ENCODE measurements around the gene TIE1. TPM values are rescaled to one million over a fixed set of nuclear protein-coding genes. Genes with fewer than 3 reads are reported as not detected.
"Not testable (repeated sequence)": the region's sequence is repeated elsewhere in the genome, so short reads cannot be mapped to it uniquely, and the experiment has no call there.

The TIE1 gene
- total RNA-seq, 4 donors from 2014 or later = 15.9 to 27.9 (median 20.7) TPM

DNA sequence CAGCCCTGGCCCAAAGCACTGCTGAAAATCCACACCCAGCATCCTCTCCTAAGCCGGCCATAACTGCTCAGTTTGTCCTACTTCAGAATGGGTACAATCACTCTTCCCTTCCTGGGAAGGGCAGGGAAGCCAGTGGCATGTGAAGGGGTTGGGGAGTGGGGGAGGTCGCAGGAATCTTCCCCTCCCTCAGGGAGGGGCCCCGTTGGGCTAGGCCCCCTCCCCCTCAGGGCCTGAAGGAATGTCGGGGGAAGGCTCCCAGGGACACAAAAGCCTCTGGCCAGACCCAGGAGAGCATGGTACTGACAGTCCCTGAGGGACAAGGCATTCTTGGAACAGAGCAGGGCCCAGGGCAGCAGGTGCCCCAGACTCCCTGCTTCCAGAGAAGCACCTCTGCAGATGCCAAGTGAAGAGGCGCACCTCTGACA, 65.8 kb downstream of the TIE1 start:
- intact Hi-C loops (cut with DNase I; ENCODE audit: low total_unique reads) = loop anchor here (5.0 kb wide), 2 partner anchors 86 to 194 kb away; partner anchors contain the start of genes CFAP57, EBNA1BP2 and HYI
- H3K4me3 ChIP-seq = peak overlapping the region; percentile 86 to 95 (median 94)
- in situ Hi-C loops (cut with MboI; ENCODE audit: low sequenced_read_pairs in 4 of 4) = no loop called here
- H3K27ac ChIP-seq = peak overlapping the region; percentile 89 to 97 (median 94)
- H3K27me3 ChIP-seq = no peaks in the 10 kb centered on the region
- ATAC-seq (no peak), DNase-seq (no peak)
- peaks cover 17 to 24% of the 10 kb centered on the region in 2 donors for H3K4me1 ChIP-seq
- no peaks in the 10 kb centered on the region for H3K9me3 ChIP-seq
- peaks cover 0 to 40% of the 10 kb centered on the region in 2 donors for H3K36me3 ChIP-seq
- TF ChIP-seq, protein P1, sequence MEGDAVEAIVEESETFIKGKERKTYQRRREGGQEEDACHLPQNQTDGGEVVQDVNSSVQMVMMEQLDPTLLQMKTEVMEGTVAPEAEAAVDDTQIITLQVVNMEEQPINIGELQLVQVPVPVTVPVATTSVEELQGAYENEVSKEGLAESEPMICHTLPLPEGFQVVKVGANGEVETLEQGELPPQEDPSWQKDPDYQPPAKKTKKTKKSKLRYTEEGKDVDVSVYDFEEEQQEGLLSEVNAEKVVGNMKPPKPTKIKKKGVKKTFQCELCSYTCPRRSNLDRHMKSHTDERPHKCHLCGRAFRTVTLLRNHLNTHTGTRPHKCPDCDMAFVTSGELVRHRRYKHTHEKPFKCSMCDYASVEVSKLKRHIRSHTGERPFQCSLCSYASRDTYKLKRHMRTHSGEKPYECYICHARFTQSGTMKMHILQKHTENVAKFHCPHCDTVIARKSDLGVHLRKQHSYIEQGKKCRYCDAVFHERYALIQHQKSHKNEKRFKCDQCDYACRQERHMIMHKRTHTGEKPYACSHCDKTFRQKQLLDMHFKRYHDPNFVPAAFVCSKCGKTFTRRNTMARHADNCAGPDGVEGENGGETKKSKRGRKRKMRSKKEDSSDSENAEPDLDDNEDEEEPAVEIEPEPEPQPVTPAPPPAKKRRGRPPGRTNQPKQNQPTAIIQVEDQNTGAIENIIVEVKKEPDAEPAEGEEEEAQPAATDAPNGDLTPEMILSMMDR (IDR thresholded peaks at IDR 0.05 in 4 of 5, conservative IDR thresholded peaks at IDR 0.05 in 1 of 5) = no peak
- TF ChIP-seq POLR2A (IDR thresholded peaks at IDR 0.05) = no peak

DNA sequence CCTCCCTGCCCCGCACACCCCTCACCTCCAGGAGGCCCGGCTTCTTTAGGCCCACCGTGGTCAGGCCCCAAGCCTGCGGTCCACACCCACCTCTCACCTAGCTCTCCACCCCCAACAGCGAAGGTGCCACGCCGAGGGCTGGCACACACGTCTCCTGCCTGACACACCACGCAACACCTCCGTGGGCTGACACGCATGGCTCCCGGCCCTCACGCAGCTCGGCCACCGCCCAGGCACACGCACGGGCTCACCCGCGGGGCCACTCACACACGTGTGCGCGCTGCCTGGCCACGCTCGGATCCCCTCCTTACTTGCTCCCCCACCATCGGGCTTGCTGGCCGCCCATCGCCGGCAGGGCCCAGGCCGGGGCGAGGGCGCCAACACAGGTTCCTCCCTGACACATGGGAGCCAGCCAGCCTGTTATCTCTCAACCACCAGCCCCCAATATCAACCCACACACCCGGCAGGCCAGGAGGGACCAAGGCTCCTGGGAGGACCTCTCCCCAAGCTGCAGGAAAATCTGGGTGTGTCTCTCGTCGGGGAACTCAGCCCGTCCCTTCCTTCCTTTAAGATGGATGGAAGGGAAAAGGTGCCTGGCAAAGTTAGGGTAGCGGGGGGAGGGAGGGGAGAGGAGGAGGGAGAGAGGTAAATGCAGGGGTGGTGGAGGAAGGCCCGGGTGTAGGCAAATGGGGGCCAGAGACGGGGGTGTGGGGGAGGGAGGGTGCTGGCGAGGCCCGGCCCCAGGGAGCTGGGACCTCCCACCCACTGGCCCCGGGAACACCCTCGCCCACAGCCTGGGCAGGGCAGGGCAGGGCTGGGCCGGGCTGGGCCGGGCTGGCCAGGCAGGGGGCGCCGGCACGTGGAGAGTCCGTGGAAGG, 66.5 kb downstream of the TIE1 start:
- Histone ChIP-seq H3K9me3 (no peaks in the 10 kb centered on the region), H3K27me3 (no peaks in the 10 kb centered on the region), H3K36me3 (peaks cover 0 to 33% of the 10 kb centered on the region in 2 donors), H3K4me1 (peaks cover 17 to 24% of the 10 kb centered on the region in 2 donors), H3K4me3 (peak overlapping the region; percentile 86 to 95 (median 94)), H3K27ac (peak overlapping the region; percentile 89 to 97 (median 94))
- ATAC-seq = peak; percentile 52 to 55
- in situ Hi-C loops (cut with MboI; ENCODE audit: low sequenced_read_pairs in 4 of 4) = no loop called here
- TF ChIP-seq, protein P1 (IDR thresholded peaks at IDR 0.05 in 4 of 5, conservative IDR thresholded peaks at IDR 0.05 in 1 of 5) = no peak
- no peak for TF ChIP-seq POLR2A (IDR thresholded peaks at IDR 0.05)
- intact Hi-C loops (cut with DNase I; ENCODE audit: low total_unique reads) = loop anchor here (5.0 kb wide), 2 partner anchors 85 to 195 kb away; partner anchors contain the start of genes CFAP57, EBNA1BP2 and HYI
- no peak for DNase-seq

DNA sequence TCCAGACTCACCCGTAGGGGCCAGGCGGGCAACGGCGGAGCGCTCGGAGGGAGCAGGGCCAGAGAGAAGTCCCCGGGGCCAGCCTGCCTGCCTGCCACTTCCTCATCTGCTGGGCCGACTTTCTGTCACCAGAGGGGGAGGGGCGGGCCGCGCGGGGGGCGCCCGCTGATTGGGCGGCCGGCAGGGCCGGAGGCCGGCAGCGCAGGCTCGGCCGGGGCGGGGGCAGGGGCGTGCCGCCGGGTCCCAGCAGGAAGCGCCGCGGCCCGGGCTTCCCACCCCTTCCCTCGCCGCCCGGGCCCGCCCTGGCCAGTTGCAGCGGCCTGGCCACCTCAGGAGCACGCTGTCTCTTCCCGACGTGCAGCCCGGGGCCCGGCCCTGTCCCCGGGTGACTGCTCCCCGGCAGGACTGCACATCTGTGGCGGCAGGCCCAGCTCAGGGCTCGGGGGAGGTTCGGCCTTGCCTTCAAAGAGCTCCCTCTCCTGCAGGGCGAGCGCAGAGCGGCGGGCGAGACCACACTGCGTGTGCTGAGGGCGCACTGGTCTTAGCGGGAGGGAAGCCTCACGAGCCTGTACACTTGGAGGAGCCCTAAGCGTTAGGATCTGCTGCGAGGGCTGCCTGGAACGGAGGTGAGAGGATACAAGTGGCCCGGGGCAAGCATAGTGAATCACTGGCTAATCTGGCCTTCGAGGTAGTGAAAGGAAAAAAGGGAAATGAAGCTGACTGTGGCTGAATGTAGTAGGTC, 67.3 kb downstream of the TIE1 start, which contains the start of gene ELOVL1:
Gene ELOVL1 (minus strand): TSS at position 108 of the 742 bp plus-strand sequence. CDS start 2,402 bp downstream, outside the sequence.
- TF ChIP-seq POLR2A (IDR thresholded peaks at IDR 0.05) = peak; percentile 66 to 75
- TF ChIP-seq, protein P1 (IDR thresholded peaks at IDR 0.05 in 4 of 5, conservative IDR thresholded peaks at IDR 0.05 in 1 of 5) = peak in 4 of 5 experiments; percentile 12 to 41 (median 28)
- H3K9me3 ChIP-seq = no peaks in the 10 kb centered on the region
- in situ Hi-C loops (cut with MboI; ENCODE audit: low sequenced_read_pairs in 4 of 4) = no loop called here
- H3K27me3 ChIP-seq = no peaks in the 10 kb centered on the region
- H3K36me3 ChIP-seq = peaks cover 0 to 25% of the 10 kb centered on the region in 2 donors
- peak within 1 kb of the TSS; percentile 89 to 97 (median 94) for H3K27ac ChIP-seq
- DNase-seq (peak; percentile 80 to 89), ATAC-seq (peak; percentile 90 to 93)
- intact Hi-C loops (cut with DNase I; ENCODE audit: low total_unique reads) = loop anchor here (1.0 to 5.0 kb wide), 5 partner anchors 19 to 196 kb away; partner anchors contain the start of genes CFAP57, EBNA1BP2, HYI and MED8
- H3K4me1 ChIP-seq = peaks cover 17 to 24% of the 10 kb centered on the region in 2 donors
- H3K4me3 ChIP-seq = peak within 1 kb of the TSS; percentile 86 to 95 (median 94)

DNA sequence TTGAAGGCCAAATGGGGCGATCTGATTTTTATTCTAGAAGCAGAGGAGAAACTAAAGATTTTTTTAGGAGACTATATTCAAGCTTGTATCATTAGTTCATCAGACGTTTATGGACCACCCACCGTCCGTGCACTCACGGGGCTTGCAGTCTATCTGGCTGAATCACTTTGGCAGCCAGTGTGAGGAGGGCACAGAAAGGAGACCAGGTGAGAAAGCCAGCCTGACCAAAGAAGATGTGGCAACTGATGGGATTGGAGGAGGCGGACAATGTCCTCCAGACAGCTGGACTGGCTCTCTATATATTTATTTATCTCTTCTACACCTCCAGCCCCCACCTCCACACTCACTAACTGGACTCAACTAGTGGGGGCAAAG, 67.9 kb downstream of the TIE1 start:
- Histone ChIP-seq H3K4me3 (peak overlapping the region; percentile 86 to 95 (median 94)), H3K4me1 (peaks cover 19 to 24% of the 10 kb centered on the region in 2 donors), H3K9me3 (no peaks in the 10 kb centered on the region), H3K27me3 (no peaks in the 10 kb centered on the region), H3K36me3 (peaks cover 0 to 20% of the 10 kb centered on the region in 2 donors), H3K27ac (peak overlapping the region; percentile 89 to 97 (median 94))
- no peak for DNase-seq
- no peak for ATAC-seq
- in situ Hi-C loops (cut with MboI; ENCODE audit: low sequenced_read_pairs in 4 of 4) = no loop called here
- intact Hi-C loops (cut with DNase I; ENCODE audit: low total_unique reads) = loop anchor here (1.0 to 5.0 kb wide), 5 partner anchors 19 to 196 kb away; partner anchors contain the start of genes CFAP57, EBNA1BP2, HYI and MED8
- TF ChIP-seq, protein P1 (IDR thresholded peaks at IDR 0.05 in 4 of 5, conservative IDR thresholded peaks at IDR 0.05 in 1 of 5) = no peak
- no peak for TF ChIP-seq POLR2A (IDR thresholded peaks at IDR 0.05)

DNA sequence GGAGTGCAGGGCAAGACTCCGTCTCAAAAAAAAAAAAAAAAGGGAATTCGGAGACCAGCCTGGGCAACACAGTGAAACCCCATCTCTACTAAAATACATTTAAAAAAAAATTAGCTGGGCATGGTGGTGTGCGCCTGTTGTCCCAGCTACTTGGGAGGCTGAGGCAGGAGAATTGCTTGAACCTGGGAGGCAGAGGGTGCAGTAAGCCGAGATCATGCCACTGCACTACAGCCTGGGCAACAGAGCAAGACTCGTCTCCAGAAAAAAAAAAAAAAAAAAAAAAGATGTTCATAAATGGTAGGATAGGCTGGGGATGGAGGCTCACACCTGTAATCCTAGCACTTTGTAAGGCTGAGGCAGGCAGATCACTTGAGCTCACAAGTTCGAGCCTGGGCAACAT, 69.0 kb downstream of the TIE1 start:
- intact Hi-C loops (cut with DNase I; ENCODE audit: low total_unique reads) = loop anchor here (5.0 kb wide), 2 partner anchors 83 to 197 kb away; partner anchors contain the start of genes CFAP57, EBNA1BP2 and HYI
- H3K27me3 ChIP-seq; DNase-seq; ATAC-seq; in situ Hi-C loops (cut with MboI; ENCODE audit: low sequenced_read_pairs in 4 of 4); H3K4me3 ChIP-seq; H3K9me3 ChIP-seq; H3K27ac ChIP-seq; H3K36me3 ChIP-seq: not testable (repeated sequence)
- peaks cover 21 to 24% of the 10 kb centered on the region in 2 donors for H3K4me1 ChIP-seq
